Activated T-helper 1 cell treated with anti-CD3 and anti-CD28 coated beads, Interleukin-12 subunit alpha, Interleukin-12 subunit beta, Interleukin-2, Interleukin-4 antibody, amounts not matched to agents 30 ng/mL and 10 ng/mL and 1 ng/mL, durations not matched to agents 14 hours and 24 hours and 36 hours (primary cell): Measurements from ENCODE around the gene GFRA4. TPM values are rescaled to one million over a fixed set of nuclear protein-coding genes. Genes with fewer than 3 reads are reported as not detected.

Experiments used
- DNase-seq: peaks from one replicate; pipeline ENCODE4 v3.0.0; 2021; ENCODE audit warnings: low spot score
- H3K27ac Mint-ChIP-seq: one replicate; pipeline ENCODE4 v1.8.0; 2021; ENCODE audit warnings: mild to moderate bottlenecking, mixed read lengths
- H3K27me3 Mint-ChIP-seq: one replicate; pipeline ENCODE4 v1.8.0; 2022; ENCODE audit warnings: mild to moderate bottlenecking, moderate library complexity, mixed read lengths; ENCODE audit not compliant: insufficient read depth
- H3K36me3 Mint-ChIP-seq: one replicate; pipeline ENCODE4 v1.8.0; 2021; ENCODE audit warnings: low read depth, mixed read lengths
- H3K4me1 Mint-ChIP-seq: one replicate; pipeline ENCODE4 v1.8.0; 2021; ENCODE audit warnings: low read depth, mixed read lengths
- H3K4me3 Mint-ChIP-seq: one replicate; pipeline ENCODE4 v1.8.0; 2021; ENCODE audit warnings: mild to moderate bottlenecking, moderate library complexity, mixed read lengths
- H3K9me3 Mint-ChIP-seq: one replicate; pipeline ENCODE4 v1.8.0; 2021; ENCODE audit warnings: mixed read lengths
- intact Hi-C: fragments of 100-400 bp; cut with micrococcal nuclease; formaldehyde crosslinking; loops from one replicate; pipeline ENCODE4 v1.15.1; 2024
- total RNA-seq: library from RNA; stranded (reverse); gene quantifications from 2 replicates; pipeline ENCODE4 v1.2.3, GENCODE V29; 2022

GFRA4 gene
- total RNA-seq, 1 donor from 2014 or later = not detected

DNA sequence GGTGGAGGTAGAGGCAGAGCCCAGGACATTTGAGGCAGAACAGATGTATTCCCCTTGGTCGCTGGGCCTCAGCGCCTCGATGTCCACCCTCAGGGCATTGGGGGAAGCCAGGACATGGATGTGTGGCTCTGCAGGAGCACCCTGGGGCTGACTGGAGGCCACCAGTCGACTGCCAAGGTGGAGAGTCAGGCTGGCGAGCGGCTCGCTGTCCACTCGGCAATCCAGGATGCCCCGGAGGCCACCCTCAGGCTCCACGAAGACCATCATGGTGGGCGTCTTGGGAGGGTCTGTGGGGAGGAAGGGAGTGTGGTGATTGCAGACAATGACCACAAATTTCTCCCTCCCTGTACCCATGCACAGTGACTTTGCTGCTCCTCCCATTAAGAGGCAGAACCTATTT is 26.8 kb upstream of the GFRA4 start:
- Mint-ChIP-seq H3K27ac (no peak overlapping the region), H3K9me3 (no peaks in the 10 kb centered on the region), H3K4me3 (no peak overlapping the region), H3K27me3 (peaks cover 7% of the 10 kb centered on the region), H3K36me3 (no peaks in the 10 kb centered on the region), H3K4me1 (no peaks in the 10 kb centered on the region)
- no peak for DNase-seq
- intact Hi-C loops = no loop called here

- Mint-ChIP-seq H3K27me3 (peaks cover 25% of the 10 kb centered on the region), H3K4me1 (no peaks in the 10 kb centered on the region), H3K27ac (no peak overlapping the region), H3K4me3 (no peak overlapping the region), H3K36me3 (no peaks in the 10 kb centered on the region), H3K9me3 (no peaks in the 10 kb centered on the region)
- intact Hi-C loops = no loop called here
- no peak for DNase-seq
These were observed 24.5 kb upstream of the GFRA4 start for GRCh38 chr20:3687655-3688054.

- DNase-seq = no peak
- H3K4me3 Mint-ChIP-seq = no peak overlapping the region
- H3K36me3 Mint-ChIP-seq = no peaks in the 10 kb centered on the region
- intact Hi-C loops = no loop called here
- no peaks in the 10 kb centered on the region for H3K9me3 Mint-ChIP-seq
- peaks cover 28% of the 10 kb centered on the region for H3K27me3 Mint-ChIP-seq
- H3K27ac Mint-ChIP-seq = no peak overlapping the region
- no peaks in the 10 kb centered on the region for H3K4me1 Mint-ChIP-seq
These were observed 23.7 kb upstream of the GFRA4 start for GRCh38 chr20:3686867-3687321.

- H3K4me1 Mint-ChIP-seq = no peaks in the 10 kb centered on the region
- intact Hi-C loops = no loop called here
- H3K27me3 Mint-ChIP-seq = peaks cover 31% of the 10 kb centered on the region
- no peaks in the 10 kb centered on the region for H3K36me3 Mint-ChIP-seq
- no peak overlapping the region for H3K4me3 Mint-ChIP-seq
- H3K9me3 Mint-ChIP-seq = no peaks in the 10 kb centered on the region
- DNase-seq = no peak
- H3K27ac Mint-ChIP-seq = no peak overlapping the region
These were observed 23.2 kb upstream of the GFRA4 start for GRCh38 chr20:3686421-3686820.

DNA sequence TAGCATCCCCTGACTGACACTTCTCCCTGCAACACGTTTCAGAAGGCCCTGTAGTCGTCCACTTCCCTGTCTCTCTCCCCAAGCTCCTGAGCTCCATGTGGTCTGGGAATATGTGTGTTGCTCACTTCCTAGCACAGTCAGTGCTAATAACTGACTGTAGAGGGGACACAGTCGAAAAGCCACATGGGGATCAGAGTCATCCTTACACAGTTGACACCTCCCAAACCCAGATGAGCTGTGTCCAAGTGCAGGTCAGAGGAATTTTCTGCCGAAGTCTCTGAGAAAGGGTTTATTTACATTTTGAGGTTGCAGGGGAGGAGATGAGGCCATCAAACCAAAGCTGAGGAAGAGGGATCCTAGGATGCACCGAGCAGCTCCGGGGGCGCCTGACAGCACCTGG is 22.1 kb upstream of the GFRA4 start:
- no peaks in the 10 kb centered on the region for H3K9me3 Mint-ChIP-seq
- intact Hi-C loops = no loop called here
- DNase-seq = no peak
- H3K27ac Mint-ChIP-seq = no peak overlapping the region
- no peaks in the 10 kb centered on the region for H3K36me3 Mint-ChIP-seq
- no peak overlapping the region for H3K4me3 Mint-ChIP-seq
- no peaks in the 10 kb centered on the region for H3K4me1 Mint-ChIP-seq
- H3K27me3 Mint-ChIP-seq = peaks cover 40% of the 10 kb centered on the region

DNA sequence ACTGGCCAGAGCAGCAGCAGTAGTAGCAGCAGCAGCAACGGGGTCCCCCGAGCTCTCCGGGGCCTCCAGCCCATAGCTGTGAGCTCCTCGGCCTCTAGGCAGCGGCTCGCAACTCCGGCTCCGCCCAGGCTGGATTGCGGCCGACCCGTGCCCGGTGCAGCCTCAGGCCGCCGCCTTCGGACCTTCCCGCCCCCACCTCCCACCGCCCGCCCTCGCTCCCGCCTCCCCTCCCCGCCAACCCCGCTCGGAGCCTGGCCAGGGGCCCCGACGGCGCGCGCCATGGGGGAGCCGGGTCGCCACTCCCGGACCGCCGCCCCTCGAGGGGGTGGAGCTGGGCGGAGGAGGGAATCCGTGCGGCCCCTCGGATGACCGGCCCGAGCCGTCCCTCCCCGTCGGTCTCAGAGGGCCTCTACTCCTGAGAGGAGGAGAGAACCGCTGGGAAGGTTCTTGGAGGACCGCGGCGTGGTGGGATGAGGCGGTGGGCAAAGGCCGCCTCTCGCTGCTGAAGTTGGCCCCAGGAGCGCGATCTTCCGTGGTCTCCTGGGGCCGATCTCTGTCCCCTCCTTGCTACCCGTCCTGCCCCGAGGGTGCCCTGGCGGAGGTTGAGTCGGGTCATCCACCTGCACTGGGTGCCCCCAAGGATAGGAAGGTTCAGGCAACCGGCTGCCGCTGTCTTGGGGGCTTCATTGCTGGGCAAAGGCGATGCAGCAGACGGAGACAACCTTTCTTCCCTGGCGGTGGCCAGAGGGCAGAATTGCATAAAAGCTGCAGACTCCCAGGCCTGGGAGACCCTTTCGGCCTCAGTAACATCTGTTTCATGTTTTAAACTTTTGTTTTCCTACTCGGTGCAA is 19.0 kb upstream of the GFRA4 start, which contains the start of gene ADAM33:
Gene ADAM33, minus strand, starts transcription at position 80 of the 851 bp plus-strand sequence. Its CDS starts 6 bp downstream, at position 74.
- DNase-seq = no peak

DNA sequence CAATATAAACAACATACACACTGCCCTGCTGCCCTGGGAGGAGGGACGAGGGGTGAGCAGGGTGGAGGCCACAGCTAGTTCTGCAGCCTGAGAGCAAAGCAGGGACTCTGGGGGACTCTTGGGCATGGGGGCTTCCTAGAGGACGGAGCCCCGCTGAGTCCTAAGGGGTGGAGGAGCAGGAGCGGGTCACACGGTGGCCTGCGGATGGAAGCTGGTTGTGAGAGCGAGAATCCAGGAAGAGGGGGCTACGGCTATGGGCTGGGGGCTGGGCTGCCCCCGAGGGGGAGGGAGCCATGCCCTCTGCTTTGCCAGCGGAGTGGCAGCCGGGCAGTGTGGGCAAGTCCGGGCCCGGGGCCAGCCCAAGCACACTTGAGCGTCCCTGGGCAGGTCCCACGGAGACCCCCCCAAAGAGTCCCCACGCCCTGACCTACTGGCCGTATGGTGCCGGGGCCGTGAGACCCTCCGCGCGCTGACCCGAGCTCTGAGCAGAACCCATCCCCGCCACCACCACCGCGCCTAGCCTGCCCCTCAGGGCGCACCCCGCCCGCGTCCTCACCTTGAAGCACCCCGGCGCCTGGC is 18.2 kb upstream of the GFRA4 start:
- intact Hi-C loops = no loop called here
- Mint-ChIP-seq H3K9me3 (no peaks in the 10 kb centered on the region), H3K4me3 (no peak overlapping the region), H3K27ac (no peak overlapping the region), H3K4me1 (peaks cover 5% of the 10 kb centered on the region), H3K36me3 (no peaks in the 10 kb centered on the region), H3K27me3 (peaks cover 49% of the 10 kb centered on the region)
- DNase-seq = no peak

More for the DNA sequence above, 19.0 kb upstream of the GFRA4 start, which contains the start of gene ADAM33:
- no peaks in the 10 kb centered on the region for H3K9me3 Mint-ChIP-seq
- no peaks in the 10 kb centered on the region for H3K4me1 Mint-ChIP-seq
- H3K27me3 Mint-ChIP-seq = peaks cover 49% of the 10 kb centered on the region
- intact Hi-C loops = no loop called here
- H3K4me3 Mint-ChIP-seq = no peak within 1 kb of the TSS
- no peaks in the 10 kb centered on the region for H3K36me3 Mint-ChIP-seq
- no peak within 1 kb of the TSS for H3K27ac Mint-ChIP-seq

- Mint-ChIP-seq H3K9me3 (no peaks in the 10 kb centered on the region), H3K27me3 (peaks cover 51% of the 10 kb centered on the region)
- intact Hi-C loops = no loop called here
These were observed 17.6 kb upstream of the GFRA4 start for GRCh38 chr20:3680701-3681351.

GRCh38 chr20:3679749-3680700 is 16.8 kb upstream of the GFRA4 start:
- Mint-ChIP-seq H3K27ac (no peak overlapping the region), H3K4me1 (peaks cover 5% of the 10 kb centered on the region), H3K36me3 (no peaks in the 10 kb centered on the region), H3K4me3 (no peak overlapping the region), H3K27me3 (peaks cover 58% of the 10 kb centered on the region), H3K9me3 (no peaks in the 10 kb centered on the region)
- intact Hi-C loops = loop anchor here (5.0 kb wide), 2 partner anchors 67 to 407 kb away; no protein-coding TSS in a partner anchor
- DNase-seq = no peak

More at GRCh38 chr20:3680701-3681351, 17.6 kb upstream of the GFRA4 start:
- H3K4me3 Mint-ChIP-seq = no peak overlapping the region
- no peak overlapping the region for H3K27ac Mint-ChIP-seq
- DNase-seq = no peak
- H3K36me3 Mint-ChIP-seq = no peaks in the 10 kb centered on the region
- H3K4me1 Mint-ChIP-seq = peaks cover 5% of the 10 kb centered on the region

GRCh38 chr20:3678856-3679720 is 15.9 kb upstream of the GFRA4 start:
- DNase-seq = no peak
- Mint-ChIP-seq H3K27ac (no peak overlapping the region), H3K4me1 (peaks cover 5% of the 10 kb centered on the region), H3K9me3 (no peaks in the 10 kb centered on the region), H3K36me3 (no peaks in the 10 kb centered on the region), H3K27me3 (peaks cover 59% of the 10 kb centered on the region), H3K4me3 (no peak overlapping the region)
- intact Hi-C loops = loop anchor here (5.0 kb wide), 2 partner anchors 68 to 408 kb away; no protein-coding TSS in a partner anchor

DNA sequence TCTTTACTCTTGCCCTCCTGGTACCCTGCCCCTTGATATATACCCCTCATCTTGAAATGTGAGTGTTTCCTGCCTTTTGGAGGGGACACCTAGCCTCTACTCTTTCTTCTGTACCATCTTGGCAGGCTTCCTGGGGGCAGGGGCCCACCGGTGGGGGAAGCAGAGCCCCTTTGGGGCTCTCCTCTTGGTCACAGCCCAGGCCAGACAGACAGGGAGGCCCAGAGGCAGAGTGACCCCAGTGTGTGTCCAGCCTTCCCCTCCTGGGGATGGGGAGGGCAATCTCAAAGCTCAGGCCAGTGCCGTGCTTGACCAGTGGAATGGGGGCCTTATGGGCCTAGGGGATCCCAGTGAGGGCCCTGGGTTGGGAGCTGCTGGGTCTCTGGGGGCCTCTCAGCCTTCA is 15.0 kb upstream of the GFRA4 start:
- Mint-ChIP-seq H3K27me3 (peaks cover 54% of the 10 kb centered on the region), H3K36me3 (no peaks in the 10 kb centered on the region), H3K4me1 (peaks cover 5% of the 10 kb centered on the region), H3K4me3 (no peak overlapping the region), H3K9me3 (no peaks in the 10 kb centered on the region), H3K27ac (no peak overlapping the region)
- intact Hi-C loops = loop anchor here (5.0 kb wide), 2 partner anchors 69 to 409 kb away; no protein-coding TSS in a partner anchor
- DNase-seq = no peak
